Activated T-cell treated with anti-CD3 and anti-CD28 coated beads for 24 hours (primary cell): ENCODE data around the gene LILRB4.
"Not testable (repeated sequence)": the region's sequence is repeated elsewhere in the genome, so short reads cannot be mapped to it uniquely, and the experiment has no call there.

Experiments
- DNase-seq: peaks from one replicate; pipeline ENCODE4 v3.0.0-alpha.2; 2020; ENCODE audit warnings: low read depth

The LILRB4 gene

GRCh38 chr19:54650108-54650655 is 12.6 kb upstream of the LILRB4 start:
- DNase-seq = no peak

- DNase-seq = no peak
These were observed 9.5 kb upstream of the LILRB4 start for GRCh38 chr19:54653181-54653809.

GRCh38 chr19:54654447-54655321 is 8.1 kb upstream of the LILRB4 start:
- DNase-seq = no peak

- no peak for DNase-seq
These were observed 3.5 kb upstream of the LILRB4 start for GRCh38 chr19:54659300-54659699.

- DNase-seq = no peak
These were observed 2.5 kb upstream of the LILRB4 start for GRCh38 chr19:54660306-54660705.

GRCh38 chr19:54660964-54661363 is 1.8 kb upstream of the LILRB4 start:
- no peak for DNase-seq

GRCh38 chr19:54661846-54662481 is 821 bp upstream of the LILRB4 start:
- DNase-seq = no peak

GRCh38 chr19:54665530-54665929 is 2.7 kb downstream of the LILRB4 start:
- DNase-seq = no peak

- no peak for DNase-seq
These were observed 4.4 kb downstream of the LILRB4 start for GRCh38 chr19:54667217-54667616.

- no peak for DNase-seq
These were observed 5.6 kb downstream of the LILRB4 start for GRCh38 chr19:54668353-54668752.

GRCh38 chr19:54670576-54671357 is 8.0 kb downstream of the LILRB4 start:
- DNase-seq = no peak

GRCh38 chr19:54673222-54673621 is 10.4 kb downstream of the LILRB4 start:
- no peak for DNase-seq

- DNase-seq = no peak
These were observed 11.3 kb downstream of the LILRB4 start for GRCh38 chr19:54674021-54674617.

- DNase-seq = not testable (repeated sequence)
These were observed 13.5 kb downstream of the LILRB4 start for GRCh38 chr19:54676210-54676834.

- DNase-seq = no peak
These were observed 14.4 kb downstream of the LILRB4 start for GRCh38 chr19:54677217-54677616.

- DNase-seq = not testable (repeated sequence)
These were observed 18.8 kb downstream of the LILRB4 start for GRCh38 chr19:54681596-54681995.

- no peak for DNase-seq
These were observed 19.6 kb downstream of the LILRB4 start for GRCh38 chr19:54682306-54682856.

GRCh38 chr19:54684527-54684926 is 21.7 kb downstream of the LILRB4 start:
- DNase-seq = no peak

- no peak for DNase-seq
These were observed 29.0 kb downstream of the LILRB4 start for GRCh38 chr19:54691582-54692297.

- no peak for DNase-seq
These were observed 29.5 kb downstream of the LILRB4 start for GRCh38 chr19:54692298-54692615.
